ENCODE results near the gene CYP3A5.
"Not testable (repeated sequence)": the region's sequence is repeated elsewhere in the genome, so short reads cannot be mapped to it uniquely, and the experiment has no call there.

CYP3A5 gene

GRCh38 chr7:99679400-99680191 lies at the start of gene CYP3A5:
TSS of gene CYP3A5 (minus strand) at chr7:99679996. CDS start at chr7:99679896, 100 bp downstream.
- DNase-seq (ENCODE audit: low read depth), result no peak

- DNase-seq (ENCODE audit: low read depth), result no peak
Measured at GRCh38 chr7:99728615-99729014, 48.8 kb upstream of the CYP3A5 start.

GRCh38 chr7:99723201-99723600 lies 43.4 kb upstream of the CYP3A5 start:
- DNase-seq (ENCODE audit: low read depth), result not testable (repeated sequence)

- DNase-seq (ENCODE audit: low read depth), result no peak
Measured at GRCh38 chr7:99720800-99721595, 41.2 kb upstream of the CYP3A5 start.

- no peak for DNase-seq (ENCODE audit: low read depth)
Measured at GRCh38 chr7:99719996-99720769, 40.4 kb upstream of the CYP3A5 start.

GRCh38 chr7:99713995-99714570 lies 34.3 kb upstream of the CYP3A5 start:
- no peak for DNase-seq (ENCODE audit: low read depth)

GRCh38 chr7:99709838-99710578 lies 30.2 kb upstream of the CYP3A5 start:
- DNase-seq (ENCODE audit: low read depth), result no peak

- DNase-seq (ENCODE audit: low read depth), result no peak
Measured at GRCh38 chr7:99709260-99709659, 29.5 kb upstream of the CYP3A5 start.

- DNase-seq (ENCODE audit: low read depth), result no peak
Measured at GRCh38 chr7:99707096-99707495, 27.3 kb upstream of the CYP3A5 start.

- DNase-seq (ENCODE audit: low read depth), result no peak
Measured at GRCh38 chr7:99699946-99700345, 20.1 kb upstream of the CYP3A5 start.

GRCh38 chr7:99698867-99699730 lies 19.3 kb upstream of the CYP3A5 start:
- DNase-seq (ENCODE audit: low read depth), result not testable (repeated sequence)

- no peak for DNase-seq (ENCODE audit: low read depth)
Measured at GRCh38 chr7:99694912-99695304, 15.1 kb upstream of the CYP3A5 start.

- no peak for DNase-seq (ENCODE audit: low read depth)
Measured at GRCh38 chr7:99694201-99694911, 14.6 kb upstream of the CYP3A5 start.

GRCh38 chr7:99693427-99694200 lies 13.8 kb upstream of the CYP3A5 start:
- no peak for DNase-seq (ENCODE audit: low read depth)

- no peak for DNase-seq (ENCODE audit: low read depth)
Measured at GRCh38 chr7:99693100-99693426, 13.3 kb upstream of the CYP3A5 start.

GRCh38 chr7:99692563-99692962 lies 12.8 kb upstream of the CYP3A5 start:
- DNase-seq (ENCODE audit: low read depth), result not testable (repeated sequence)

- not testable (repeated sequence) for DNase-seq (ENCODE audit: low read depth)
Measured at GRCh38 chr7:99691658-99692057, 11.9 kb upstream of the CYP3A5 start.

GRCh38 chr7:99690918-99691317 lies 11.1 kb upstream of the CYP3A5 start:
- not testable (repeated sequence) for DNase-seq (ENCODE audit: low read depth)
